ENCODE measurements around the gene FAH.

DNA sequence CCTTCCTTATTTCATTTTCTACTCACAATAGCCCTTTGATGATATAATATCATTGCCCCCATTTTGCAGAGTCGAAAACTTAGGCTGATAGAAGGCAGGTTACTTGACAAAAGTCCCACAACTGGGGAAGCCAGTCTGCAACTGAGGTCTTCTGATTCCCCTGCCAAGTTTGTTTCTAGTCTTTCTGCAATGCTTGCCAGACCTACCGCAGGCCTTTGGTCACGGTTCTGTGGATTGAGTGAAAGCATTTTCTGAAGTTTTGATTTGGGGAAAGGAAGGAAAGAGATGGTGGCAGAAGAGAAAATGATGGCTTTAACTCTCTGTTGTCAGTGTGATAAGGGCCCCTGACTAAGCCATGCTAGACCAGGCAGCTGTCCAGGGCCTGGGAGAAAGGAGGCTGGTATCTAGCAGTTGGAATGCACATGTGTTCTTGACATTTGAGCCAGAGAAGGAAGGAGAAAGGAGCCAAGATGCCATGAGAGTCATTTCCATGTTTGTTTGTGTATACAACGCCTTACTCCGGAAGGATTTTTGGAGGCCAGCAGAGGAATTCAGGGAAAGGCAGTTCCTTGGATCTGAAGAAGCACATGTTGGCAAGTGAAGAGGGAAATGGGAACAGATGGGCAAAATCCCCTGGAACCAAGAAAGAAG is 29.9 kb downstream of the FAH start:
- TF ChIP-seq, protein P1, sequence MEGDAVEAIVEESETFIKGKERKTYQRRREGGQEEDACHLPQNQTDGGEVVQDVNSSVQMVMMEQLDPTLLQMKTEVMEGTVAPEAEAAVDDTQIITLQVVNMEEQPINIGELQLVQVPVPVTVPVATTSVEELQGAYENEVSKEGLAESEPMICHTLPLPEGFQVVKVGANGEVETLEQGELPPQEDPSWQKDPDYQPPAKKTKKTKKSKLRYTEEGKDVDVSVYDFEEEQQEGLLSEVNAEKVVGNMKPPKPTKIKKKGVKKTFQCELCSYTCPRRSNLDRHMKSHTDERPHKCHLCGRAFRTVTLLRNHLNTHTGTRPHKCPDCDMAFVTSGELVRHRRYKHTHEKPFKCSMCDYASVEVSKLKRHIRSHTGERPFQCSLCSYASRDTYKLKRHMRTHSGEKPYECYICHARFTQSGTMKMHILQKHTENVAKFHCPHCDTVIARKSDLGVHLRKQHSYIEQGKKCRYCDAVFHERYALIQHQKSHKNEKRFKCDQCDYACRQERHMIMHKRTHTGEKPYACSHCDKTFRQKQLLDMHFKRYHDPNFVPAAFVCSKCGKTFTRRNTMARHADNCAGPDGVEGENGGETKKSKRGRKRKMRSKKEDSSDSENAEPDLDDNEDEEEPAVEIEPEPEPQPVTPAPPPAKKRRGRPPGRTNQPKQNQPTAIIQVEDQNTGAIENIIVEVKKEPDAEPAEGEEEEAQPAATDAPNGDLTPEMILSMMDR (IDR thresholded peaks at IDR 0.05): no peak
- no peak for TF ChIP-seq POLR2A (IDR thresholded peaks at IDR 0.05)

Data from heart left ventricle (tissue), 13 donors.